Dendritic cell treated with granulocyte-macrophage colony-stimulating factor and Interleukin-4, amounts not matched to agents 40 ng/mL and 50 ng/mL, for 4 days (primary cell): ENCODE measurements around the gene NSF.

Experiments used
- H3K27ac Mint-ChIP-seq: one replicate; pipeline ENCODE4 v1.8.0; 2022; ENCODE audit warnings: mild to moderate bottlenecking, mixed read lengths
- H3K27me3 Mint-ChIP-seq: one replicate; pipeline ENCODE4 v1.8.0; 2022; ENCODE audit warnings: mild to moderate bottlenecking, mixed read lengths
- H3K36me3 Mint-ChIP-seq: one replicate; pipeline ENCODE4 v1.8.0; 2022; ENCODE audit warnings: low read depth, mixed read lengths
- H3K4me1 Mint-ChIP-seq: one replicate; pipeline ENCODE4 v1.8.0; 2022; ENCODE audit warnings: low read depth, mixed read lengths
- H3K4me3 Mint-ChIP-seq: one replicate; pipeline ENCODE4 v1.8.0; 2022; ENCODE audit warnings: mild to moderate bottlenecking, moderate library complexity, mixed read lengths
- H3K9me3 Mint-ChIP-seq: one replicate; pipeline ENCODE4 v1.8.0; 2022; ENCODE audit warnings: mixed read lengths
- intact Hi-C: fragments of 100-400 bp; cut with micrococcal nuclease; formaldehyde crosslinking; loops from one replicate; pipeline ENCODE4 v1.15.0; 2022

The NSF gene

DNA sequence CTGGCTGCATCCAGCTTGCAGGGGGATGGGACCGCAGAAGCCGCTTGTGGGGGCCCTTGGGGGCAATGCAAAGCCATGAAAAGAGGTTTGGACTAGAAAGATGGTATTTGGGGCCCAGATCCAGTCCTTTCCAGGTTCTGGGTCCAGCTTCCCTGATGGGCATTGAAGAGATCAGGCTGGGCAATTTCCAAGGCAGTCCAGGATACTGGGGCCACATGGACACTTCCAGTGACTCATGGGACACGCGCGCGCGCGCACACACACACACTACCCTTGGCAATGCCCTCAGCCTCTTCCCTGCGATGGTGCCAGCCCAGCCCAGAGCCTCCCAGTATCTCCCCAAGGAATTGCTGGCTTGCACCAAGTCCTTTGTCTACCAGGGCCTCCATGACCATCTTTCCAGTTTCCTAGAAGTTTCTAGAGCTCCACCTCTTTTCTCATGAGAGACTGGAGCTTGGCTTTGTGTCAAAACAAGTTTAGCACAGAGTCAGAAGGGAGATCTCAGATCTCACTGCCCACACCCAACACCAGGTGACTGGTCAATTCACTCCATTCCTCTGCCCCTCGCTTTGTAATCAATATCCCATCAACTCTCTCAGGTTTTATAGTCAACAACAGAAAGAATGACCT is 183.8 kb downstream of the NSF start:
- Mint-ChIP-seq H3K27ac (no peak overlapping the region), H3K27me3 (peaks cover 81% of the 10 kb centered on the region), H3K9me3 (no peaks in the 10 kb centered on the region), H3K36me3 (no peaks in the 10 kb centered on the region), H3K4me3 (no peak overlapping the region), H3K4me1 (peaks cover 16% of the 10 kb centered on the region)
- intact Hi-C loops, result no loop called here

DNA sequence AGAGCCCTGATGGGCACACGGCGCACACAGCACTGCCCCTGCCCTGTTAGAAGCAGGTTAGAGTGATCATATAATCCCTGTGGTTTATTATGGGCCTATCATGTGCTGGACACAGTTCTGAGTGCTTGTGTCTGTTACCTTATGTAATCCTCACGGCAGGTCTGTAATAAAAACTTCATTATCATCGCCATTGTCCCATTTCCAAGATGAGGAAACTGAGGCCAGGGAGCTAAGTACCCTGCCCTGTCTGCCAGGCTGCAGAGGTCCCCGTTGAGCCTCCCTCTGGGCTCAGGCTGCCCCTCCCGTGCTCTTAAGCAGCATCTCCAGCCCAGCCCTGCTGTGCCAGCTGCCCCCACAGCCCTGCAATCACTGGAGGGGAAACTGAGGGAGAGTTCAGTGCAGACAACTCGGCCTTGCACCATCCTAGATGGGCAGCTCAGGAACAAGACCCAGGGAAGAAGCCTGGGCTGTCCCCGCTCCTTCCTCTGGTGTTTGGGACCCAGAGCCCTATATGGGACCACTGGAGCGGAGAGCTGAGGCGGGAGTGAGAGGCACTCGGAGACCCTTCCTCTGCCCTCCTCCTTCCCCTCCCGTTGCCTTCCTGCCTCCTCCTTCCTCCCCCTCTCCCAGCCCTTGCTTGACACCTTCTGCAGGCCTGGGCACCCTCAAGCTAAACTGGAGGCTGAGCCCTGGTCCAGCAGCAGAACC is 186.0 kb downstream of the NSF start:
- Mint-ChIP-seq H3K27me3 (peaks cover 70% of the 10 kb centered on the region), H3K4me3 (no peak overlapping the region), H3K4me1 (no peaks in the 10 kb centered on the region), H3K27ac (no peak overlapping the region), H3K9me3 (no peaks in the 10 kb centered on the region), H3K36me3 (no peaks in the 10 kb centered on the region)
- intact Hi-C loops, result no loop called here

DNA sequence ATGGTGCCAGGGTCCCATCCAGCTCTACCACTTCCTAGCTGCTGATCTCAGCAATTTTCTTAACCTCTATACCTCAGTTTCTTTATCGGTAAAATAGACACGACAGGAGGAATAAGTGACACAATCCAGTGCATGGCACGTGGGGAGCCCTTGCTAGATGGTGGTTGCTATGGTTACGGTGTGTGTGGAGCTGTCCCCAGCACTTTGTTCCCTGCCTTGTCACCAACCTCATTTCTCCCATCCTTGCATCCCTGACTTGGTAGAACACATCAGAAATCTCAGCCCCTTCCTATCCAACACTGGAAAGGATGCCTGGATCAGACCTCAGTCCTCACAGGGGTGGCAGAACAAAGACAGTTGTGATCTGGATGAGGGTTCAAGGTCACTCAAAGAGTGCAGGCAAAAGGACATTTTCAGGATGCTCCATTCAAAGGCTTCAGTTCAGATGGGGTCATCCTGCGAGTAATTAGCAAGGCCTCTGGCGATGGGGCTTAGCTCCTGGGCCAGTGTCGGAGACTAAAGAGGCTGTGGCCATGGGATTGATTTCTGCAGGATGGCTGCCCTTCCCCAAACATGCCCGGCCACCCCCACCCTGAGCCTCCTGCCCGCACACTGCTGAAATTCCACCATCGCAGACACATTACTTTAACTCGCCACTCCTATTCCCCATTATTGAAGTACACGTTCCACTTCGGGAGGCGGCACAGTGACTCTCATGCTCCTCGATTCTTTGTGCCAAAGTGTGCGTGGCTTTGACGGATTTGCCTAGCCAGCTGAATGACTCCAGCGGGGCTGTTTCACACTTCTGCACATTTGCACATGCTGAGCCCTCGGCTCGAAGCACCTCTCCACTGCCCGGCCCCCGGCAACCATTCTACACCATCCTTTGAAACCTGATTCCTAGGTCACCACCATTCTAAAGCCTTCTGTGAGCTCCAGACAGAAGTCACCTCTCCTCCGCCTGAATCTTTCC is 187.8 kb downstream of the NSF start:
- no peak overlapping the region for H3K27ac Mint-ChIP-seq
- no peaks in the 10 kb centered on the region for H3K9me3 Mint-ChIP-seq
- H3K4me1 Mint-ChIP-seq, result no peaks in the 10 kb centered on the region
- peaks cover 56% of the 10 kb centered on the region for H3K27me3 Mint-ChIP-seq
- intact Hi-C loops, result no loop called here
- no peaks in the 10 kb centered on the region for H3K36me3 Mint-ChIP-seq
- H3K4me3 Mint-ChIP-seq, result no peak overlapping the region

DNA sequence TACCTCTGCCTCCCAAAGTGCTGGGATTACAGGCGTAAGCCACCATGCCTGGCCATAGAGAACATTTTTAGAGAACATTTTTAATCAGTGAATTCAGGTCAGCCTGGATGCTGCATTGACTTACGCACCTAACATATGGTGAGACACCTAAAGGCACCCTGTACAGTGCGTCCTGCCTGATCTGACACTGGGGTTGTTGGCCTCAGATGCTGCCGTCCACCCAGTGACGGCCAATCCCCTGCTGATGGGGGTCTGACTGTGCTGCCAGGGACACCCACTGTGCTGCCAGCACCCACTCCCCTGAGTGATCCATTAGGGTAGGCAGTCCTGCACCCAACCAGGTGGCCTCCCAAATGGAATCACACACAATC is 189.5 kb downstream of the NSF start:
- Mint-ChIP-seq H3K27me3 (peaks cover 38% of the 10 kb centered on the region), H3K27ac (no peak overlapping the region), H3K36me3 (no peaks in the 10 kb centered on the region), H3K4me1 (no peaks in the 10 kb centered on the region), H3K9me3 (no peaks in the 10 kb centered on the region), H3K4me3 (no peak overlapping the region)
- intact Hi-C loops, result no loop called here

DNA sequence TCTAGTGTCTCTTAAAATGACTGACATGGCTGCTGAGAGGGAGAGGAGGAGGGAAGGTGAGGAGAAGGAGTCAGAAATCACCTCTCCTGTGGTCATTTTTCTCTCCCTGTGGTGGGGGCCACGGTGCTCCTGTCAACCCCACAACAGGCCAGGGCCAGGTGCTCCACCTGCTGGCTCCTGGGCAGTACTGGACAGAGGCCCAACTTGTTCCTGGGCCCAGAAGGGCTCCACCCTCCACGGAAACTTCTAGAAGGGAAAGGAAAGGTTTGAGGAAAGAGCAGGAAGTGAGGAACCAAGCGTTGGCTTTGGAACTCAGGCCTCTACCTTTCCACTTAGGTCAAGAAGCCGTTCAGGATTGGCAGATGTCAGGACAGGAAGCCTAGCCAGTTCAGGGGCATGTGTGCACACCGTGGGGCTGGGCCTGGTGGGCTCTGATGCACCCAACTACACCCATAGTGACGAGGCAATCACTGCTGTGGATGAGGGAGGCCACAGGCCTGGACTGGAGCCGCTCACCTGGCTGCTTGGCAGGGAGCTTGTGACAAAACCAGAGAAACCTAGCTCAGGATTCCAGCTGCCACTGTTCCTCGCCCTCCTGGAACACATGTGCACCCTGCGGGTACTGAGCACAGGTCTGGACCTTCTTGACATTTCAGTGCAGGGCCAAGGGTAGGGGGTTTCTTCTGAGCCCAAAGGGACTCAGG is 191.9 kb downstream of the NSF start:
- Mint-ChIP-seq H3K4me3 (no peak overlapping the region), H3K27me3 (peaks cover 21% of the 10 kb centered on the region), H3K9me3 (no peaks in the 10 kb centered on the region), H3K4me1 (no peaks in the 10 kb centered on the region), H3K36me3 (no peaks in the 10 kb centered on the region), H3K27ac (no peak overlapping the region)
- intact Hi-C loops, result no loop called here

DNA sequence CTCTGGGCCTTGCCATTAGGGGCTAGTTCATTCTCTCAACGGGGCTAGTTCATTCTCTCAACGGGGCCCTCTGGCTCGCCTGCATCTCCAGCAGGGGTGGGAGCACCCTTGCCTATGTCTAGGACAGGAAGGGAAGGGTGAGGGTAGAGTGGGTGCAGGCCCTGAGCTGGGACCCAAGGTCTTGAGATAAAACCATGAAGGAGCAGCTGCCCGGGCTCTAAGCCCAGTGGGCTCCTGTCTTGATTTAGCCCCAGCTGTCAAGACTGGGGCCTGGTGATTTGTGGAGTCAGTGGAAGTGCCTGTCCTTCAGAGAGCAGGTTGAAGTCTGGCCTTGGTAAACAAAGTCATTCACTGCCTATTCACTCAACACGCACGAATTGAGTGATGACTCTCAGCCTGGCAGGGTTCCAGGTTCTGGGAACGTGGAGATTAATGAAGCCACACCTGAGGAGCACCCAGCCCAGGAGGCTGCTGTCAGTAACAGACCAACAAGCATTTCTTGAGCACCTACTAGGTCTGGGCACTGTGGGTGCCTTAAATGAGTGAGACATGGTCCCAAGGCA is 192.6 kb downstream of the NSF start:
- Mint-ChIP-seq H3K36me3 (no peaks in the 10 kb centered on the region), H3K4me3 (no peak overlapping the region), H3K9me3 (no peaks in the 10 kb centered on the region), H3K4me1 (no peaks in the 10 kb centered on the region), H3K27me3 (peaks cover 15% of the 10 kb centered on the region), H3K27ac (no peak overlapping the region)
- intact Hi-C loops, result no loop called here

DNA sequence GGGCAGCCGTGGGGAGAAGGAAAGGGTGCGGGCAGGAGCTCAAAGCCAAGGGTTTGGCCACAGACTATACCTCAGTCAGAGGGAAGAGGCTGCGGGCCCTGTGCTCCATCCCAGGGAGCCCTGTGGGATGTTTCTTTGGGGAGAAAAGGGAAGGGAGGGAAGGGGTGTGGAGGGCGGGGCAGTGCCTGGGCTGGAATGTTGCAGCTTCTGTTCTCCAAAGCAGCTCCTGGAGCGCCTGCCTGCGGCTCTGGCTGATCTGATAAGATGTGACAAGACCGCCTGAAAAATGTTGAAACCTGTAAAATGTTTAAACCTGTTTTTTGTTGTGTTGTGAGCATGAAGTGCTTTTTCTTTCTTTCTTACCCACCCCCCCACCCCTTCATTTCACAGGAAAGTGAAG is 195.2 kb downstream of the NSF start:
- no peak overlapping the region for H3K4me3 Mint-ChIP-seq
- H3K9me3 Mint-ChIP-seq, result no peaks in the 10 kb centered on the region
- peaks cover 15% of the 10 kb centered on the region for H3K27me3 Mint-ChIP-seq
- no peak overlapping the region for H3K27ac Mint-ChIP-seq
- no peaks in the 10 kb centered on the region for H3K4me1 Mint-ChIP-seq
- intact Hi-C loops, result no loop called here
- no peaks in the 10 kb centered on the region for H3K36me3 Mint-ChIP-seq

DNA sequence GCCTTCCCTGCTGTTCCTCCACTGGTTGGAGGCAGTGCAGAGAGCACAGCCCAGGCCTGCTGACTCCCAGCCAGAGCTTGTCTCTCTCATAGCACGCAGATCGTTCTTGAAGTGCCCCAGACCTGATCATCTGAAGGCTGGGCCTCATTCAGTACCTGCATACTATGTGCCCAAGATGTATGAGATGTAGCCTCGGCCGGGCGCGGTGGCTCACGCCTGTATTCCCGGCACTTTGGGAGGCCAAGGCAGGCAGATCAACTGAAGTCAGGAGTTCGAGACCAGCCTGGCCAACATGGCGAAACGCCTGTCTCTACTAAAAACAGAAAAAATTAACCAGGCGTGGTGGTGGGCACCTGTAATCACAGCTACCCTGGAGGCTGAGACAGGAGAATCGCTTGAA is 197.0 kb downstream of the NSF start:
- intact Hi-C loops, result no loop called here
- Mint-ChIP-seq H3K4me3 (no peak overlapping the region), H3K36me3 (no peaks in the 10 kb centered on the region), H3K9me3 (no peaks in the 10 kb centered on the region), H3K27me3 (peaks cover 23% of the 10 kb centered on the region), H3K4me1 (no peaks in the 10 kb centered on the region), H3K27ac (no peak overlapping the region)

DNA sequence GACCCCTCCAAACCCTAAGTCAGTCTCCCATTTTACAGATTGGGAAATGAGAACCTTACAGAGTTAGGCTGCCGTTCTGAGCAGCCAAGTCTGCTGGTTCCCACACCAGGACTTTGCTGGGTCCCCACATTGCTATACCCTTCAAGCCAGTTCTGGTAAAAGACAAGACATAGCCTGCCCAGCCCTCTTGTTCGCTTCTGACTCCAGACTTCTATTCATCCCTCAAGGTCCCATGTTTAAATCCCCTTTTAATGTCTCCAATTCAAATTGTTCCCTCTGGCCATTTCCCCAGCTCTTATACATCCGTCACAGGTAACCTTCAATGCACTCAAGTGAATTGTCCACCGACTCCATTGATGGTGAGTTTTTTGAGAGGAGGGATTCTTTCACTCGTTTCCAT is 197.8 kb downstream of the NSF start:
- peaks cover 24% of the 10 kb centered on the region for H3K27me3 Mint-ChIP-seq
- no peak overlapping the region for H3K4me3 Mint-ChIP-seq
- intact Hi-C loops, result no loop called here
- no peaks in the 10 kb centered on the region for H3K36me3 Mint-ChIP-seq
- H3K9me3 Mint-ChIP-seq, result no peaks in the 10 kb centered on the region
- no peak overlapping the region for H3K27ac Mint-ChIP-seq
- H3K4me1 Mint-ChIP-seq, result no peaks in the 10 kb centered on the region

DNA sequence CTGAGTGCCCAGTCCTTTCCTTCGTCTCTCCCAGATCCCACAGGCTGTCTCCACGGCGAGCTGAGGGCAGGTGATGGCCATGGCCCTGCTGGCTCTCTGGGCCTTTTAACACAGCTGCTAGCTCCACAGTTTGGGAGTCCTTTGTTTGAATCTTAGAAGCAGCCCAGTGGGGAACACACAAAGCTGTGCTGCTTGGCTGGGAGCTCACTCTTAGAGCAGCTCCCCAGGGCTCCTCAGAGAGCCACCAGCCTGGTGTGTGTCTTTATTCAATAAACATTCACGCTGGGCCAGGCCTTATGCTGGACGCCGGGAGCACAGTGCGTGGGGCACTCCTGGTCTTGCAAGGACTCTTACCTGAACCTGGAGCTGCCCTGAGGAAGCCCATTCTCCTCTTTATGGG is 198.3 kb downstream of the NSF start:
- intact Hi-C loops, result no loop called here
- no peaks in the 10 kb centered on the region for H3K4me1 Mint-ChIP-seq
- peaks cover 29% of the 10 kb centered on the region for H3K27me3 Mint-ChIP-seq
- no peak overlapping the region for H3K27ac Mint-ChIP-seq
- no peaks in the 10 kb centered on the region for H3K36me3 Mint-ChIP-seq
- H3K4me3 Mint-ChIP-seq, result no peak overlapping the region
- no peaks in the 10 kb centered on the region for H3K9me3 Mint-ChIP-seq

DNA sequence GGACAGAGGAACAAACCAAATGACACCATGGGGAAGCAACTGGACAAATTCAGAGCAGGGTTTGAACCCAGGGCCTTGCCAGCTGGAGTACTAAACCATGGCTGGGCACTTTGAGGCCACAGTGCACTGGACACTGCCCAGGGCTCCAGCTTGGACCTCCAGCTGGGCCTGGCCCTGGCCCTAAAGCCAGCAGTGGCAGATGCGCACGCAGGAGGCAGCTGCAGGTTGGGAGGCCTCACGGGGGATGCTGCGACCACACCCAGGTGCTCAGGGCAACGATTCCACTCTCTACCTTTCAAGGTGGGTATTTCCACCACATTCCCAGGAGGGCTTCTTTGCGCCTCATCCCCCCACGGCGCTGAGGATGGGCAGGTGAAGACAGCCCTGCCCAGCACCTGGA is 199.1 kb downstream of the NSF start:
- H3K27ac Mint-ChIP-seq, result no peak overlapping the region
- H3K27me3 Mint-ChIP-seq, result peaks cover 31% of the 10 kb centered on the region
- no peaks in the 10 kb centered on the region for H3K9me3 Mint-ChIP-seq
- intact Hi-C loops, result no loop called here
- no peaks in the 10 kb centered on the region for H3K4me1 Mint-ChIP-seq
- no peaks in the 10 kb centered on the region for H3K36me3 Mint-ChIP-seq
- no peak overlapping the region for H3K4me3 Mint-ChIP-seq

DNA sequence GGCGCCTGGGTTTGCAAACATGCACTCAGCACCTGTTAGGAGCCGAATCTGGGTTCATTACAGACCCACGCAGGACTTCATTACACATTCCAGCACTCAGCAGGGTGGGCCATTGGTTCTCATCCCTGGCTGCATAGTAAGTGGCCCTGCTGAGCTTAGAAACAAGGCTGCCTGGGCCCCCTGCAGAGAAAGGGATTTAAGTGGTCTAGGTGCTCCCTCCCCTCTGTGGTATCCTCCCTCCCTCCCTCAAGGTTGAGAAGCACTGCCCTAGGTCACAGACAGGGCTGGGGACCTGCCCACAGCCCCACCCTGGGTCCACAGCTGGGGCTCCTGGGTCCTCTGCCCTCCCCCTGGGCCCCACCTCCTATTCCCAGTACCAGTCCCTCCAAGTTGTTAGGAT is 199.7 kb downstream of the NSF start:
- Mint-ChIP-seq H3K4me3 (no peak overlapping the region), H3K9me3 (no peaks in the 10 kb centered on the region), H3K27me3 (peaks cover 35% of the 10 kb centered on the region), H3K27ac (no peak overlapping the region), H3K36me3 (no peaks in the 10 kb centered on the region), H3K4me1 (no peaks in the 10 kb centered on the region)
- intact Hi-C loops, result no loop called here

DNA sequence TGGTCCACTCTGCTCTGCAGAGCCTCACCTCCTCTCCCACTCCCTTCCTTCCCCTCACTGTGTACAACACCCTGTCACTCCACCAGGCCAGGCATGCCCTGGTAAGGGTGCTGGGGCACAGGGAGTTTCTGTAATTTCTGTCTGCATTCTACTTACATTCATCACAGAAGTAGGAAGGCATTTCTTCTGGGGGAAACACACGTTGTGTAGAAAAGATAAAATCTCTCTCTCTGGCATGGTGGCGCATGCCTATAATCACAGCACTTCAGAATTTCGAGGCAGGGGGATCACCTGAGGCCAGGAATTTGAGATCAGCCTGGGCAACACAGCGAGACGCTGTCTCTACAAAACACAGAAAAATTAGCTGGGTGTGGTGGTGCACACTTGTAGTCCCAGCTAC is 201.1 kb downstream of the NSF start:
- Mint-ChIP-seq H3K9me3 (no peaks in the 10 kb centered on the region), H3K36me3 (no peaks in the 10 kb centered on the region), H3K27ac (no peak overlapping the region), H3K27me3 (peaks cover 41% of the 10 kb centered on the region), H3K4me3 (no peak overlapping the region), H3K4me1 (no peaks in the 10 kb centered on the region)
- intact Hi-C loops, result no loop called here
